HepG2 (cell line): ENCODE results near the gene SEMA7A. TPM values are rescaled to one million over a fixed set of nuclear protein-coding genes. Genes with fewer than 3 reads are reported as not detected.

ENCODE experiments used
- ATF2 ChIP-seq: sonication (generic); formaldehyde crosslinking; IDR thresholded peaks from 2 replicates; pipeline ENCODE4 v1.4.0; 2020; ENCODE audit warnings: missing genetic modification reagents
- ATF3 ChIP-seq: sonication (generic); formaldehyde crosslinking; IDR thresholded peaks from 2 replicates; pipeline ENCODE4 v1.4.0; 2020; ENCODE audit warnings: missing genetic modification reagents
- BORCS8-MEF2B ChIP-seq: sonication (generic); formaldehyde crosslinking; IDR thresholded peaks from 2 replicates; pipeline ENCODE4 v1.8.0; 2022; ENCODE audit warnings: mild to moderate bottlenecking, missing genetic modification reagents
- FOXP1 ChIP-seq, 2 experiments: fragments of 450-650 bp in 1 of 2; IDR thresholded peaks; 2 replicates each; pipeline ENCODE4 v1.6.1; 2017 to 2018; ENCODE audit warnings: antibody characterized with exemption in 1 of 2
- KLF12 ChIP-seq: sonication (generic); formaldehyde crosslinking; IDR thresholded peaks from 2 replicates; pipeline ENCODE4 v1.4.0; 2020; ENCODE audit warnings: missing genetic modification reagents, borderline replicate concordance
- MATR3 ChIP-seq: sonication (generic); formaldehyde crosslinking; IDR thresholded peaks from 2 replicates; pipeline ENCODE4 v1.4.0; 2020; ENCODE audit warnings: missing genetic modification reagents
- PBX3 ChIP-seq: sonication (generic); formaldehyde crosslinking; IDR thresholded peaks from 2 replicates; pipeline ENCODE4 v1.8.1; 2023; ENCODE audit warnings: missing genetic modification reagents, inconsistent platforms, borderline replicate concordance
- PHF8 ChIP-seq: sonication (generic); formaldehyde crosslinking; IDR thresholded peaks from 2 replicates; pipeline ENCODE4 v1.5.0; 2020; ENCODE audit warnings: missing genetic modification reagents
- POLR2A ChIP-seq, 2 experiments: IDR thresholded peaks; 2 replicates each; pipeline ENCODE4 v1.6.1; 2011; ENCODE audit warnings: low read depth in 2 of 2, low read length in 2 of 2, mild to moderate bottlenecking in 1 of 2, moderate library complexity in 1 of 2; ENCODE audit not compliant: insufficient read depth in 1 of 2
- RBM39 ChIP-seq: fragments of 200-400 bp; formaldehyde crosslinking; IDR thresholded peaks from one replicate; pipeline ENCODE4 v1.6.1; 2018; ENCODE audit warnings: antibody characterized with exemption, mild to moderate bottlenecking, low read depth, low read length; ENCODE audit not compliant: poor library complexity, severe bottlenecking
- SIX4 ChIP-seq: sonication (generic); formaldehyde crosslinking; IDR thresholded peaks from 2 replicates; pipeline ENCODE4 v1.4.0; 2020; ENCODE audit warnings: missing genetic modification reagents
- ZFP91 ChIP-seq: sonication (generic); formaldehyde crosslinking; IDR thresholded peaks from 2 replicates; pipeline ENCODE4 v1.9.0; 2022; ENCODE audit warnings: missing genetic modification reagents, mild to moderate bottlenecking, borderline replicate concordance
- ZNF407 ChIP-seq: sonication (generic); formaldehyde crosslinking; IDR thresholded peaks from one replicate; pipeline ENCODE4 v1.5.1; 2020; ENCODE audit warnings: mild to moderate bottlenecking, missing genetic modification reagents; ENCODE audit errors: not compliant biosample characterization
- ZNF781 ChIP-seq: sonication (generic); formaldehyde crosslinking; IDR thresholded peaks from 2 replicates; pipeline ENCODE4 v1.5.1; 2020; ENCODE audit warnings: borderline replicate concordance, mild to moderate bottlenecking, missing genetic modification reagents; ENCODE audit errors: not compliant biosample characterization
- polyA plus RNA-seq, 8 experiments: library from polyadenylated mRNA; depleted of rRNA in 3 of 8; stranded (reverse) in 7 of 8; unstranded in 1 of 8; fragments of >200 nt; fragmentation: Illumina TruSeq in 4 of 8; extraction: Trizol in 4 of 8; gene quantifications; 2 replicates each; pipeline versions ENCODE4 v1.2.1 to v1.2.3, GENCODE V29; 2011 to 2016; ENCODE audit warnings: low read depth in 4 of 8, missing spikeins in 1 of 8, mixed read lengths in 1 of 8; ENCODE audit not compliant: insufficient read depth in 1 of 8
- total RNA-seq, 5 experiments: library from RNA; depleted of rRNA; stranded (reverse); fragments of >200 nt; fragmentation: Illumina TruSeq; extraction: Trizol; gene quantifications; 2 replicates each; pipeline ENCODE4 v1.2.3, GENCODE V29; 2016; ENCODE audit warnings: low read depth in 1 of 5

SEMA7A gene
- total and polyA plus RNA-seq, 2 of the 13 experiments (the other 11 are each of a cell fraction or from before 2014, with no cell fraction given): 9.0 to 15.8 TPM

GRCh38 chr15:74442063-74442462 lies 8.3 kb upstream of the SEMA7A start (continued):
- TF ChIP-seq ZNF407 (CRISPR knock-in tag) (no peak), RBM39 (no peak), POLR2A (IDR thresholded peaks at IDR 0.05; ENCODE audit: insufficient read depth in 1 of 2, low read depth in 2 of 2, low read length in 2 of 2) (peak; percentile 77 to 90; a peak in 3 of 4 replicates), ATF2 (CRISPR knock-in tag) (no peak; the same call in 1 of the 2 replicates), KLF12 (CRISPR knock-in tag) (no peak), SIX4 (CRISPR knock-in tag) (peak; percentile 65; the same call in 1 of the 2 replicates), FOXP1 (IDR thresholded peaks at IDR 0.05) (no peak), FOXP1 (CRISPR knock-in tag; IDR thresholded peaks at IDR 0.05) (peak; percentile 61), PBX3 (CRISPR knock-in tag) (no peak), ZFP91 (CRISPR knock-in tag) (peak; percentile 63), ATF3 (CRISPR knock-in tag) (no peak), PHF8 (CRISPR knock-in tag) (no peak), ZNF781 (CRISPR knock-in tag) (no peak), BORCS8-MEF2B (CRISPR knock-in tag) (no peak), MATR3 (no peak)
